Liver (tissue), 9 donors: ENCODE data around the gene LITAFD. TPM values are rescaled to one million over a fixed set of nuclear protein-coding genes. Genes with fewer than 3 reads are reported as not detected.

Experiments
- DNase-seq: peaks from one replicate; pipeline ENCODE4 v3.0.0-alpha.2; 2017; ENCODE audit warnings: low spot score
- H3K27ac ChIP-seq, 2 donors: one replicate each; pipeline ENCODE4 v1.7.0; 2013; ENCODE audit warnings: inconsistent platforms in 2 of 2, low read length in 2 of 2, control low read depth in 1 of 2, low read depth in 1 of 2, mild to moderate bottlenecking in 1 of 2
- H3K27me3 ChIP-seq, 4 donors: one replicate each; pipeline versions ENCODE4 v1.6.1 to v1.7.0; 2013; ENCODE audit warnings: low read length in 3 of 4, inconsistent platforms in 1 of 4, mild to moderate bottlenecking in 1 of 4, moderate library complexity in 1 of 4; ENCODE audit not compliant: control insufficient read depth in 4 of 4, insufficient read depth in 4 of 4
- H3K36me3 ChIP-seq, 4 donors: one replicate each; pipeline versions ENCODE4 v1.6.1 to v1.7.0; 2013; ENCODE audit warnings: low read length in 3 of 4, mild to moderate bottlenecking in 3 of 4, low read depth in 1 of 4, moderate library complexity in 1 of 4; ENCODE audit not compliant: control insufficient read depth in 4 of 4, insufficient read depth in 3 of 4
- H3K4me1 ChIP-seq, 4 donors: one replicate each; pipeline versions ENCODE4 v1.6.1 to v1.7.0; 2013; ENCODE audit warnings: low read length in 3 of 4, mild to moderate bottlenecking in 3 of 4, moderate library complexity in 1 of 4; ENCODE audit not compliant: control insufficient read depth in 4 of 4, insufficient read depth in 4 of 4
- H3K4me3 ChIP-seq, 3 donors: one replicate each; pipeline versions ENCODE4 v1.6.1 to v1.7.0; 2013; ENCODE audit warnings: low read length in 3 of 3, control low read depth in 1 of 3, low read depth in 1 of 3, mild to moderate bottlenecking in 1 of 3
- H3K9ac ChIP-seq, 2 donors: one replicate each; pipeline ENCODE4 v1.7.0; 2013; ENCODE audit warnings: low read length in 2 of 2, mild to moderate bottlenecking in 2 of 2, moderate library complexity in 2 of 2, control low read depth in 1 of 2, low read depth in 1 of 2
- H3K9me3 ChIP-seq, 4 donors: one replicate each; pipeline versions ENCODE4 v1.6.1 to v1.7.0; 2013; ENCODE audit warnings: low read length in 3 of 4; ENCODE audit not compliant: control insufficient read depth in 4 of 4
- ATF3 ChIP-seq: IDR thresholded peaks from 2 replicates; pipeline ENCODE4 v1.6.1; 2016; ENCODE audit warnings: antibody characterized with exemption
- CTCF ChIP-seq: fragments of 150-350 bp; IDR thresholded peaks from 2 replicates; pipeline ENCODE4 v1.5.1; 2017; ENCODE audit warnings: improper control_type of control experiment, low read depth, low read length; ENCODE audit not compliant: missing input control
- EGR1 ChIP-seq, 2 donors: IDR thresholded peaks; 2 replicates each; pipeline ENCODE4 v1.6.1; 2016 to 2018; ENCODE audit warnings: antibody characterized with exemption in 2 of 2, low read depth in 2 of 2
- FOXA1 ChIP-seq: IDR thresholded peaks from 2 replicates; pipeline ENCODE4 v1.6.1; 2016; ENCODE audit warnings: antibody characterized with exemption
- FOXA2 ChIP-seq: IDR thresholded peaks from 2 replicates; pipeline ENCODE4 v1.6.1; 2016; ENCODE audit warnings: antibody characterized with exemption
- GABPA ChIP-seq, 2 donors: IDR thresholded peaks in 1 of 2; conservative IDR thresholded peaks in 1 of 2; 2 replicates each; pipeline ENCODE4 v1.6.1; 2016; ENCODE audit warnings: antibody characterized with exemption in 2 of 2, mild to moderate bottlenecking in 1 of 2, moderate library complexity in 1 of 2
- HNF4A ChIP-seq, 2 donors: conservative IDR thresholded peaks; 2 replicates each; pipeline ENCODE4 v1.6.1; 2016; ENCODE audit warnings: antibody characterized with exemption in 2 of 2, mild to moderate bottlenecking in 2 of 2
- HNF4G ChIP-seq: IDR thresholded peaks from 2 replicates; pipeline ENCODE4 v1.6.1; 2016; ENCODE audit warnings: antibody characterized with exemption
- JUND ChIP-seq, 2 donors: IDR thresholded peaks; 2 replicates each; pipeline ENCODE4 v1.6.1; 2016; ENCODE audit warnings: antibody characterized with exemption in 2 of 2
- MAX ChIP-seq: IDR thresholded peaks from 2 replicates; pipeline ENCODE4 v1.6.1; 2016; ENCODE audit warnings: antibody characterized with exemption
- RAD21 ChIP-seq, 2 donors: IDR thresholded peaks; 2 replicates each; pipeline ENCODE4 v1.6.1; 2016; ENCODE audit warnings: antibody characterized with exemption in 2 of 2, mild to moderate bottlenecking in 2 of 2
- REST ChIP-seq: IDR thresholded peaks from 2 replicates; pipeline ENCODE4 v1.6.1; 2016; ENCODE audit warnings: antibody characterized with exemption, mild to moderate bottlenecking
- RXRA ChIP-seq, 2 donors: IDR thresholded peaks; 2 replicates each; pipeline ENCODE4 v1.6.1; 2017 to 2018; ENCODE audit warnings: antibody characterized with exemption in 2 of 2, mild to moderate bottlenecking in 1 of 2
- TAF1 ChIP-seq: conservative IDR thresholded peaks from 2 replicates; pipeline ENCODE4 v1.6.1; 2016; ENCODE audit warnings: antibody characterized with exemption, mild to moderate bottlenecking
- YY1 ChIP-seq: IDR thresholded peaks from 2 replicates; pipeline ENCODE4 v1.6.1; 2016; ENCODE audit warnings: antibody characterized with exemption, mild to moderate bottlenecking
- ZBTB33 ChIP-seq: IDR thresholded peaks from 2 replicates; pipeline ENCODE4 v1.6.1; 2016; ENCODE audit warnings: antibody characterized with exemption
- WGBS: extraction: QIAGEN DNeasy Blood & Tissue Kit; methylation state at CpG from one replicate; pipeline ENCODE4 v1.1.7; 2013; 5-methylcytosine and 5-hydroxymethylcytosine counted together
- polyA plus RNA-seq, 2 donors: library from polyadenylated mRNA; stranded (reverse) in 1 of 2; unstranded in 1 of 2; fragments of 200-250 nt in 1 of 2; fragments of >200 nt in 1 of 2; fragmentation: Nextera tagmentation in 1 of 2; extraction: Ambion mirVana in 1 of 2; gene quantifications; one replicate each; pipeline versions ENCODE4 v1.2.1 to v1.2.3, GENCODE V29; 2013 to 2015
- total RNA-seq, 2 donors: library from RNA; depleted of rRNA; stranded (reverse); fragments of >200 nt; gene quantifications; one replicate each; pipeline ENCODE4 v1.2.3, GENCODE V29; 2014
- donor health status: healthy.
- donor health status: healthy.
- donor health status: healthy.
- donor health status: healthy.
- donor health status: healthy.

LITAFD gene
- total and polyA plus RNA-seq, 4 donors, result not detected

- Histone ChIP-seq H3K4me1 (peaks cover 0 to 8% (median 7%) of the 10 kb centered on the region in 4 donors), H3K36me3 (peaks cover 8 to 69% (median 58%) of the 10 kb centered on the region in 4 donors), H3K9me3 (no peaks in the 10 kb centered on the region), H3K27ac (no peak overlapping the region), H3K4me3 (no peak overlapping the region), H3K9ac (no peak overlapping the region), H3K27me3 (no peaks in the 10 kb centered on the region)
- no peak for DNase-seq
- TF ChIP-seq RAD21 (IDR thresholded peaks at IDR 0.05) (no peak), HNF4A (conservative IDR thresholded peaks at IDR 0.05) (no peak), RXRA (IDR thresholded peaks at IDR 0.05) (no peak), FOXA2 (no peak), REST (no peak), EGR1 (IDR thresholded peaks at IDR 0.05; ENCODE audit: low read depth in 2 of 2) (no peak), HNF4G (no peak), TAF1 (no peak), CTCF (no peak), ATF3 (no peak), YY1 (no peak), ZBTB33 (no peak), GABPA (IDR thresholded peaks at IDR 0.05 in 1 of 2, conservative IDR thresholded peaks at IDR 0.05 in 1 of 2) (no peak), JUND (IDR thresholded peaks at IDR 0.05) (no peak), MAX (no peak), FOXA1 (no peak)
- WGBS, result 81% methylated on average over 18 of the region's 18 CpGs
Measured at GRCh38 chr16:8919089-8919933, 37.2 kb downstream of the LITAFD start.
